ENCODE results near the gene ALDH5A1.
A peak's percentile ranks its signal among the peaks of the same experiment; 100 is the strongest.

ALDH5A1 gene

DNA sequence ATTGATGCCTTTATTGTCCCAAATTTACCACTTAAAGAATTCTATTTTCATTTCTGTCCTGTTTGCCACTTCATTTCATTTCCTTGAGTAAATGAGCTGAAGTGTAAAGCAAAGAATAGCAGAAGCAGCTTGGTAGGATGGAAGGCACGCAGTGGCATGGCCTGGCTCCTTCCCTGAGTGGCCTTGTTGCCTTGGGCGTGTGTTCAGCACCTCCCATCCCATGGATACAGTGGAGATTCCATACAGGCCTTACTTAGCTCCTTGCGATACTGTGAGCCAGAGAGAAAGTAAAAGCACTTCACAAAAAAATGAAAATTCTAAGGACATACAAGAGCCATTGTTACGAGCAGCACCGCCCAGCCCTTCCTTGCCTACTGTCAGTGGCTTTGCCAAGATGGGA, 39.6 kb downstream of the ALDH5A1 start:
- no peak for DNase-seq

DNA sequence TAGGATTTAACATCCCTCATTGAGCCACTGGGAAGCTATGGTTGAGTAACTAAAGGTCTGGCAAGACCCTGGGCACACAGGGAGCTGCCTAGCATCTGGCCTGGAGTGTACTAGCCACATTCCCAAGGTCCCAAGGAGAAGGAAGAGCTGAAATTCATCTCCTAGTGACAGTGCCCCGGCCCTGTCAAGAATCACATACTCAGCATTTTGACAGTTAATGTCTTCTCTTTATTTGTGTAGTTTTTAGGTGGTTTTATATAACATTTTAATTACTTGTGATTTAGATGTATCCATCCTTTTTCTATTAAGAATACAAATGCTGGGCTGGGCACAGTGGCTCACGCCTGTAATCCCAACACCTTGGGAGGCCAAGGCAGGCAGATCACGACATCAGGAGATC, 40.4 kb downstream of the ALDH5A1 start:
- no peak for DNase-seq

DNA sequence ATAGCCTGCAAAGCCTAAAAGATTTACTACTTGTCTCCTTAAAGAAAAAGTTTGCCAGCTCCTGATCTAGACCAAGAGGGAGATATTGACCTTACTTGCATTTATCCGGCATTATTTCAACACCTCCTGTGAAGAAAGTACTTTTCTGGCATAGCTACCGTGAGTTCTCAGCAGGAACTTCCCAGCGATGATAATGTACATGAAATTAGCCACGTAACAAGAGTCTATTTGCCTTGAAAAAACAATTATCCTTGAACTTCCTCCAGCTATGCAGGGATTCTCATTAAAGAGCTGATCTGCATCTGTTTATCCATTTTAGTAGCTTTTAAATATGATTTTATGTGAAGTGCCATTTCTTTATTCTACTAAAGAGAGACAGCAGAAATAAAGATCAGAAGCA, 41.7 kb downstream of the ALDH5A1 start:
- no peak for DNase-seq

DNA sequence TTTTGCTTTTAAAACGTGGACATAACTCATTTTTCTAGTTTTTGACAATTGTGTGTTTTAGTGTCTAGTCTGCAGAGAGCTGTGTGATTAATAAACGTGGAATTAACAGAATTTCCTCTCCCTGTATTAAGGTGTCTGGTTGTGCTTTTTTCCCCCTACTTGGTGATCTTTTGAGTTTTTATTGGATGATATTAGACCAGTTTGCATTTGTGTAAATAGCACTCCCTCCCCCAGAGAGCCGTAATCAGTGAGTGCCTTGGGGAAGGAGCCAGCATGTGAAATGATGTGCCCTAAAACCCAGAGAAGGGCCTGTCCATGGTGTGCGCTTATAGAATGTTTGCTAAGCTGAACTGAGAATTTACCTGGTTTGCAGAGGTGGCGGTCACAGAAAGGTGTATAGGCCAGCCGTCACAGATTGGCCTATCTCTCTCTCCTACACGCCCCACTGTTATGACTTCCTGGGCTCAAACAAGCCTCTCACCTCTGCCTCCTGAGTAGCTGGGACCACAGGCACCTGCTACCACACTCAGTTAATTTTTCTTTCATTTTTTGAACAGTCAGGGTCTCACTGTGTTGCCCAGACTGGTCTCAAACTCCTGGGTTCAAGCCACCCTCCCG, 42.4 kb downstream of the ALDH5A1 start:
- DNase-seq: no peak

DNA sequence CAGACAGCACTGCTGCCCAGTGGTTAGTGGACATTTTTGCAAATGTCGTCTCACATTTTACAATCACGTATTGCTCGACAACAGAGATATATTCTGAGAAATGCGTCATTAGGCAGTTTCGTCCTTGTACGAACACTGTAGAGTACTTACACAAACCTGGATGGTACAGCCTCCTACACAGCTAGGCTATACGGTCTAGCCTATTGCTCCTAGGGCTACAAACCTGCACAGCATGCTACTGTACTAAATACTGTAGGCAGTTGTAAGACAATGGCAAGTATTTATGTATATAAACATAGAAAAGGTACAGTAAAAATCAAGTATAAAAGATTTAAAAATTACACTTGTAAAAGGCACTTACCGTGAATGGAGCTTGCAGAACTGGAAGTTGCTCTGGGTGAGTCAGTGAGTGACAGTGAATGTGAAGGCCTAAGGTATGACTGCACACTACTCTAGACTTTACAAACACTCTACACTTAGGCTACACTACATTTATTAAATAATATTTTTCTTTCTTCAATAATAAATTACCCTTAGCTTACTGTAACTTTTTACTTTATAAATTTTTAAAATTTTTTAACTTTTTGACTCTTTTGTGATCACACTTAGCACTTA, 43.1 kb downstream of the ALDH5A1 start:
- no peak for DNase-seq

DNA sequence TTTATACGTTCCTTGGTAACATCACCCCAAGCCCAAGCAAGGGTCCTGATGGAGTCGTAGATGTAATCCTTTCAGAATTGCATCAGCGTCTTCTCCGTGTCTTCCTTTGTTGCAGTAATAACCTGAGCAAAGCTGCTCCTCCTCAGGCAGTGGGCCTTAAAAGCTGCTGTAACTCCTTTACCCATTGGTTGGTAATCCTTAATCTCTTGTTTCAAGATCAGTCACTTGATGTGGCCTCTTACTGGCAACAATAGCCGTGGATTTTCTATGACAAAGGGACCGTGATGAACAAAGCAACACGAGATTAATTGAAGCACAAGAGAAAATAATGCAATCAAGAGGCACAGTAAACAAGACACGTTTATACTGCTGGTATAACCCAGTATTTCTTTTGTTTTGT, 44.6 kb downstream of the ALDH5A1 start:
- DNase-seq: no peak

DNA sequence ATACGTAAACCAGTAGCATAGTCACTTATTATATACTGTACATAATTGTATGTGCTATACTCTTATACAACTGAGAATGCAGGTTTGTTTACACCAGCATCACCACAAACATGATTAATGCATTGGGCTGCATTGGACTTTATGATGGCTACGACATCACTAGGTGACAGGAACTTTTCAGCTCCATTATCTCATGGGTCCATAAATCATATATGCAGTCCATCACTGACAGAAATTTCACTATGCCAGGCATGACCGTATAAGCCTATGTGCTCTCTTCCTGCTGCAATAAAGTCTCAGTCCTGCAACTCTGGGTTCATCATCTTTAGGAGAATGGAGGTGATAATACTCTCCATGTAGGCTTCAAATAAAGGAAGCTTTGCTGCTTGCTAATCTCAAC, 45.4 kb downstream of the ALDH5A1 start:
- DNase-seq: no peak

DNA sequence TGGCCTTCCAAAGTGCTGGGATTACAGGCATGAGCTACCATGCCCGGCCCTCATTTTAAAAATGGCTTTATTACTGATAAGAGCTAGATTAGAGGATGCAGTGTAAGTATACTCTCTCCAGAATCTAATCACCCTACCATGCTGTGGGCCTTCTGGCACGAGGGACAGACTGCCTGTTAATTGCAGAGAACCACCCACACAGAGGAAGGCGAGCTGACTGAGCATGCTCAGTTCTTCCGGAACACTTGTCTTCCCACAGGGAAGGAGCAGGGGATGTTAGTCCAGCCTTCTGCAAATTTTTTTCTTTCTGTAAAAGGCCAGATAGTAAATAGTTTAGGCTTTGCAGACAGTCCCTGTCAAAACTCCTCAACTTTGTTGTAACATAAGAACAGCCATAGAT, 48.9 kb downstream of the ALDH5A1 start:
- DNase-seq: no peak

DNA sequence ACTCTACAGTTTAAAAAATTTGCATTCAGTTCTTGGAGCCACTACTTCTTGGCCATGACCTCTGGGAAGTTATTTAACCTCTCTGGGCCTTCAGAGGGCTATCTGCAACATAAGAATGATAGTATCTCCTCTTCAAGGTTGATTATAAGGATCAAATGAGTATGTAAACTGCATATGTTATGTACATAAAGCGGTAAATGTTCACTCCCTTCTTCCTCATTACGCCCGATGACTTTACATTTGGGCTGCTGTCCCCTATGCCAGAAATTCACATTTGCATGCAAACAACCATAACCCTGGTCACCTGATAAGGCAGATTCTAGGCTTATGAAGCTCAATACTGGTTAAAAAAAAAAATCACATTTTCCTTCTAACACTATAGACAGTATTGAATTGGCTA, 50.4 kb downstream of the ALDH5A1 start:
- DNase-seq: no peak

DNA sequence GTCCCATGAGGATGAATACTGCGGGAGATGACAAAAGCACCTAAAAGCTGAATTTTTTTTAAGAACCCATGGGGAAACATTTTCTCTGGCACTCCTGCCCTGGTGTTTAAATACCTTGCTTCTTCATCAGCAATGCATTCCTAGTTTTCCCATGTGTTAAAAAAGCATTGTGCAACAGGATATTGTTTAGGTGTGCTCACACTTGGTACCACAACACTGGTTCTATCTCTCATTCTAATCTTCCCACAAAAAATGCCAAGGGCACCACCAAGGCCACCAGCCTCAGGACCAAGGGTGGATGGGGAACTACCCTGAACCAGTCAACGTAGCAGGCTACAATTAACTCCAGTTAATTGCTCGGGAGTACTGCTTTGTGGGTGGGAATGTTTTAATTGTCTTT, 50.9 kb downstream of the ALDH5A1 start:
- no peak for DNase-seq

DNA sequence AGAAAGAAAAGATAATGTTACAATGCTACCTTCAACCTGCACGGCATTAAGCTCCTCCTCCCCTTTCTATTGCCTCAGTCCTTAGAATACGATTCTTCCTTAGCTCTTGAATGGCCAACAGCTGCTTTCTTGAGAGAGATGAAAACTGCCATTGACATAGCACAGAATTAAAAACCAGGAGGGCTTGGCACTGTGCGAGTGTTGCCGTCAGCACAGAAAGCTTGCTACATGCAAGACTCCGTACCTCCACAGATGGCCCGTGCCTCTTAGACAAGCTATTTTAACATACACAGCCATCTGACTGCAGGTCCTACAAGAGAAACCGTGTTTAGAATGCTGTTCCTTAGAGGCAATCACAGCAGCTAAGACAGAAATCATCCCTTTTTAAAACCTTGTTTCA, 51.7 kb downstream of the ALDH5A1 start:
- no peak for DNase-seq

DNA sequence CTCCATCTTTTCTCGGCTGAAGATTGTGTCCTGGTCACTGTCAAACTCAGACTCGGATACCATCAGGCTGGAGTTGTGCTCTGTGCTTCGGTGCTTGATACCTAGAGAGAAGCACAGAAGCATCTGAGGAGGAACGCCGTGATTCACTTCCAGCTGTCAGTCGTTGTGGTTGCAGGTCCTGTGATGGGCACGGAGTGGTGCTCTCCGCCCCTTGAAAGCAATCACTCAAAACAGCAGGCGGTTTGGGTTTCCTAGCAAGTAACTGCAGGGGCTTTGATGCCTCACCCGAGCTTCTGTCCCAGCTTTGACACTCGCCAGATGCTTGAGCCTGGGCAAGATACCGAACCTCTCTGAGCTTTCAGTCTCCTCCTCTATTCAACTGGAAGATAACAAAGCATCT, 52.5 kb downstream of the ALDH5A1 start:
- DNase-seq: peak; percentile 64

DNA sequence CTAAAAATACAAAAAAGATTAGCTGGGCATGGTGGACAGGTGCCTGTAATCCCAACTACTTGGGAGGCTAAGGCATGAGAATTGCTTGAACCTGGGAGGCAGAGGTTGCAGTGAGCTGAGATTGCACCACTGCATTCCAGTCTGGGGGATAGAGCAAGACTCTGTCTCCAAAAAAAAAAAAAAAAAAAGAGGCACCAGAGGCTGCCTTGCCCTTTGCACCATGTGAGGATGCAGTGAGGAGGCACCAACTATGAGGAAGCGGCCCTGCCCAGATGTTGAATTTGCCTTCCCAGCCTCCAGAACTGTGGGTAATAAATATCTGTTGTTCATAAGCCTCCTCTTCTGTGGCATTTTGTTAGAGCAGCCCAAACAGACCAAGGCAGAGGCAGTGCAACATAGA, 54.4 kb downstream of the ALDH5A1 start:
- no peak for DNase-seq

DNA sequence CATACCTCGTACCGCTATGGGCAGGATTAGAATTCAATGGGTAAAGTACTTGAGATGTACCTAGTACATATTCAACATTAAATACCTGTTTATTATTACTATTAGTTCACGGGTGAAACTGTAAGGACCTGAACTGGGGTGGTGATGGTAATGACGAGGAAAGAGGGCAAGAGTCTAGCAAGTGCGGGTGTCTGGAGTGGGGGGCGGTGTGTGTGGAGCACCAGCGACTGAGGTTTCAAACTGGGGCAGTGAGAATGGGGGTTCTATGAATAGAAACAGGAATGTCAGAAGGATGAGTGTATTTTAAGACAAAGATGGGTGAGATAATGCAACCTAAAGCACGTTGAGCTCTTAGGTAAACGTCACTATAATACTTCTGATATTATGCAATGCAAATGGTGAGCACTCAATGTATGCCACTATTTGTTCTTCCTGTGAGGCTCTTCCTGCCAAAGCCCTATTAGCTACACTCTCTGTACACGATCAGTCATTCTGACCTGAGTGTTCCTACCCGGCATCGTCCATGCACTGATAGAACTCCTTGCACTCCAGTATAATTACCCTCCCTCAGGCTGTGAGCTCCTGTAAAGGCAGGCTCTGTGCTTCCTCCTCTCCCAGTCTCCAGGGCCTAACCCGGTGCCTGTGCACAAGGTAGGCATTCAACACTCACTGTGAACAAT, 55.0 kb downstream of the ALDH5A1 start:
- no peak for DNase-seq

DNA sequence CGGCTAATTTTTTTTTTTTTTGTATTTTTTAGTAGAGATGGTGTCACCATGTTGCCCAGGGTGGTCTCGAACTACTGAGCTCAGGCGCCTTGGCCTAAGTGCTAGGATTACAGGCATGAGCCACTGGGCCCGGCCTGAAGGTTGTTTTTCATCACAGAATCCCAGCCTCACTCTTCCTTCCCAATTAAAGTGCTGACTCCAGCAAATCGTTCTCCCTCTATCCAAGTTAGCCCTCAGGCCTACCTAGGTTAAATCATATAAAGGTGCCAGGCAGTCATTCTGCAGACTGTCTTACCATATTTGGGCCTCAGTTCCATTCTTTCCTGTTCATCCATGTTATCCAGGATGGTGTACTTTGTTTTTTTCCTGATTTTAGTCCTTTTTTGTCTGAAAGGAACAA, 56.4 kb downstream of the ALDH5A1 start:
- DNase-seq: no peak

DNA sequence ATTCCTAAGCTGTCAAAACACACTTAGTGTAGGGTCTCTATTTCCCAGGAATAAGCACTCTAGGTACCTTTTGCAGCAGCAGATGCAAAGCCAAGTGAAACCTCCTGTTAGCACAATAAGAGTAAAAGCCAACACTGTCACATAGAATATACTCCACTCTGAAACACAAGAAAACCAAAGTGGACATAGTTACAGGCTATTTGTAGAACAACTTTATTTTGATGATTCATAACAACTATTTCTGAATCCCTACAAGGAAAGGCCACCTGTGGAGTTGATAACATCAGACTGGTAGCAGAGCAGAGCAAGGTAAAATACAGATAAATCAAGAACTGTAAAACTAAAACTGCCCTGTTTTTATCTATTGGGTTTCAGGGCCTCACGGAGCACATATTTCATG, 59.7 kb downstream of the ALDH5A1 start:
- no peak for DNase-seq

DNA sequence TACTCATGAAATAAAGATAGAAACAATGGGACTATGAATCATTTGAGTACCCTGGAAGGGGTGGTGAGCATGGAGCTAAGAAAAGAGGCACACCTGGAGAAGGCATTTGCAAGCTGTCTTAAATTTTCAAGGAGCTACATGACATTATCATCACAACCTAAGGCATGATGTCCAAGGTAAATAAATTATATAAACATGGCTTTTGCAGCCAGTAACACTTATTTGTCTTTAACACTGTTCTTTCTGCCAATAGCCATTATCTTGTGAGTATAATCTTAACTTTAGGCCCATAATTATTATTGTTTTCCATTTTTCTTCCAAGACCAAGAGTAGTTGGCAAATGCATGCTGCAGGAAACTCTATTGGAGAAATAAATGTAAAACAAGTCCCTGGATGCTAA, 63.7 kb downstream of the ALDH5A1 start:
- DNase-seq: no peak

DNA sequence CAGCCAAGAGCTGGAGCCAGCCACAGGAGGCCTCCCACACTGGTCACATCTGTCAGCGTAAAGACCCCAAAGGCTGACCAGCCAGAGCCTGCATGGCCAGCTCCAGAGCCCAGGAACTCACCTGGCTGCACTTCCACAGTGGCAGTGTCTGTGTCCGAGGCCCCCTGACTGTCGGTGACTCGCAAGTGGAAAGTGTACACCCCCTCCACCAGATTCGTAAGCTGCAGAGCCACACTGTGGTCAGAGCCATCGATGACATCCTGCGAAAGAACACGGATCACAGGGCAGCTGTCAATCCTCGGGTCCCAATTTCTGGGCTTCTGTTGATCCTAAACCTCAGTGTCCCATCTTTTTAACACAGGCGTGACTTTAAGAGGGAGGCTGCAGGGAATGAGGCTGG, 69.3 kb downstream of the ALDH5A1 start:
- no peak for DNase-seq

DNA sequence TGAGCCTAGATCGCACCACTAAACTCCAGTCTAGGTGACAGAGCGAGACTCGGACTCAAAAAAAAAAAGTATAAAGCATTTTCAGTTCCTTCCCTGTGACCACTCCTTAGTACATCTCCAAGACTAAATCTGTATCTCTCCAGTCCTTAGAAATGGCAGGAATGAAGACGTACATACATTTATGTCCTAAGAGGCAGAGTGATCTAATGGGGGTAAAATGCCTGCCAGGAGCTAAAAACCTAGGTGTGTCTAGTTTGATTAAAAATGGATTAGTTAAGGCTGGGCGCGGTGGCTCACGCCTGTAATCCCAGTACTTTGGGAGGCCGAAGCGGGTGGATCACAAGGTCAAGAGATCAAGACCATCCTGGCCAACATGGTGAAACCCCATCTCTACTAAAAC, 70.4 kb downstream of the ALDH5A1 start:
- no peak for DNase-seq

DNA sequence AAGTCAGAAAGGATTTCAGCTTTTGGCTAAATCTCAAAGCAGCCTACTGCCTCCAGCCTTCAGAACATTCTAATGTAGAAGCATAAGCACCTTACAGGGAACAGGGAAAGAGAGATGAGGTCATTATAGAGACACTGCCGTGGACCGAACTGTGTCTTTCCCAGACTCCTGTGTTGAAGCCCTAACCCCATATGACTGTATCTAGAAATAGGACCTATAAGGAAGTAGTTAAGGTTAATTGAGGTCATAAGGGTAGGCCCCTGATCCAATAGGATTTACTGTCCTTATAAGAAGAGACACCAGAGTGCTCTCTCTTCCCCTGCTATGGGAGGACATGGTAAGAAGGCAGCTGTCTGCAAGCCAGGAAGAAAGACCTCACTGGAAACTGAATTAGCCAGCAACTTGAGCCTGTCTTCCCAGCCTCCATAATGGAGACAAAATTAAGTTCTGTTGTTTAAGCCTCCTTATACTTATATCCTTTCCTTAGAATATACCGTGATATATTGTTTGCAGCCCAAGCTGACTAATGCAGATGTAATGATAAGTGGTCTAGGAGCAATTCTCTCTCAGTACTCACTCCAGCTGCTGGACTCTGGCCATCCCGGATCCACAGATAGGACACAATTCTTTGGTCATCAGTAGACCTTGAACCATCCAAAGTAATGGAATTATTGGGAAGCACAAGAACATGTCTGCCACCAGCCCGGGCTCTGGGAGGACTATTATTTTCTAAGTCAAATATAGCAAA, 71.4 kb downstream of the ALDH5A1 start:
- DNase-seq: no peak

DNA sequence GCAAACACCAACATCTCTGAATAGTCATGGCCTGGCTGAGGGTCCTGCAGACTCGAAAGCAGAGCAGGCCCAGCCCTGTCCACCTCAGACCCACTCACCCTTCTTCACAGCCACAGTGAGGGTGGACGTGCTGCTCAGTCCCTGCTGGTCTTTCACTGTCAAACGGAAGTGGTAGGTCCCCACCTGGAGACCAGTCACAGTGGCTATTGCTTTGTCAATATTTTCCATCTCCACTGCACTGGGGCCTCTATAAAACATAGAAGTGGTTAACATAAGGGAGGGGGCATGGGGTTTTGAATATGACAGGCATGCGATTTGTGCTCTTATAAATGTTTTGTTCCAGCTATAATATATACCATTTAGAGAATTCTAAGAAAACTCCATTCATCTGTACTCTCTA, 73.9 kb downstream of the ALDH5A1 start:
- DNase-seq: no peak

DNA sequence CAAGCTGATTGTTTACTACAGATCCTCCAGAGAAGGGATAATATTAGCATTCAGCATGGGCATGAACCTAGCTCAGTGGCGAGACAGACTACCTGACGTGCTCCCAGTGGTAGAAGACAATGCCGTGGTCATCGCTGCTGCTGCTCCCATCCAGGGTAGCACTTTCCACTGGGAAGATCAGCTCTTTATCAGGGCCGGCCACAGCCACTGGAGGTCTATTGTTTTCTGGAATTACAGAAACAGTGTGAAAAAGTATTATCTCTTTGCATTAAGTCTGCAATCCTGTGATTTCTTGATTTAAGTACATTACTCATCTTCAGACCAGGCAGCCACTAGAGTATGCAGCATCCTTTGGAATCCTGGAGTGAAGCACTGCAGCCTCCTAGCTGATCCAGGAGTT, 75.0 kb downstream of the ALDH5A1 start:
- no peak for DNase-seq

DNA sequence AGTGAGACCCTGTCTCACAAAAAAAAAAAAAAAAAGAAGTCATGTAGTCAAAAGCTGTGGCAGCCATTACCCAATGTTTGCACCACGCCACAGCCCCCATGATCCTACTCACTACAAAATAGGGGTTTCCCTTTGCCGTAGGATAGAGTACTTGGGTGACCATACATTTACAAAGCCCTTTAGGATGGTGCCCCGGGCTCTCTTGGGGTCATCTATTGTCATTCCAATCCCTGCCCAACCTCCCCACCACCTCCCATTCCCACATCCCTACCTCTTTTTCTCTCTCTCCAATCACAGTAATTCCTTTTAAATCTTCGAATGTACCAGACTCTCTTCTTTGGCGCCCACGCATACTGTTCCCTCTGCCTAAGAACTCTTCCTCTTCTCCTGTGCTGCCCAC, 76.6 kb downstream of the ALDH5A1 start:
- no peak for DNase-seq

DNA sequence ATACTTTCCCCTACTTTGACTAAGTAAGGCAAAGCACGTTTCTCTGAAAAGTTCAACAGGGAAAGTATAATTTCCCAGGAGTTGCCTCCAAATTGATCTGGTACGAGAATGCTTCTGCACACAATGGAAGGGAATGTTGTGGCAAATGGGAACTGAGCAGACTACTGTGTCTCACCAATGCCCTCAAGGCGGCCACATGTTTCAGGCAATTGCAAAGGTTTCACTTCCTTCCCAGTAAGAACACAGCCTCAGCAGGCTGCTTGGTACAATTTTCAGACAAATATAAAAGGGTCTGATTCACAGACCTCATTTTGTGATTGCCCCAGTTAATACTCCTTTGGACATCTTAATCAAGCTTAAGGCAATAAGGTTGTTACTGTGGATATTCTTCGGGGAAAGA, 80.0 kb downstream of the ALDH5A1 start:
- DNase-seq: no peak

All from activated CD4-positive, alpha-beta T cell treated with anti-CD3 and anti-CD28 coated beads for 48 hours (primary cell).